Right renal cortex interstitium (tissue), 3 donors: ENCODE data around the gene NINL. TPM values are rescaled to one million over a fixed set of nuclear protein-coding genes. Genes with fewer than 3 reads are reported as not detected.

ENCODE experiments used
- DNase-seq, 3 donors: peaks; one replicate each; pipeline ENCODE4 v3.0.0-alpha.2; 2013; ENCODE audit warnings: low read depth in 3 of 3, low spot score in 2 of 3
- polyA plus RNA-seq, 3 donors: library from polyadenylated mRNA; unstranded; fragments of 120-200 nt; gene quantifications; one replicate each; pipeline ENCODE4 v1.2.1, GENCODE V29; 2013; ENCODE audit not compliant: insufficient read length in 3 of 3

Gene NINL
- polyA plus RNA-seq, 3 donors, result 38.9 to 47.1 (median 42.2) TPM

DNA sequence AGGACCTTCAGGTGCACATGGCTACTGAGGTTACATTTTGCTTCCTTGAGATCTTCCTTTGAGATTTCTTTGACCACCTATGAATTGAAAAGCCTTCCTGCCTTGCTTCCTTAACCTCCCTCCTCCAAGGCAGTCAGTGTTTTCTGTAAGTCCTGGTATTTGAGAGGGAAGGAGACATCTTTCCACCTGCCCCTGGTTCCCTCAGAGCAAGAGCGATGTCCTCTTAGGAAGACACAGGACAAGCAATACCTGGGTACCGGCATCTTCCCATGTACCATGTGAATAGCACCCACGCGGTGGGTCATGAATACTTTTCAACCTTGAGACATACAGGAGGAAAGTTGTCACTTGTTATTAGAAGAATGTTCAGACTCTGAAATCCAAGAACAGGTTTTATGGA, 140.8 kb downstream of the NINL start:
- DNase-seq, result no peak

- no peak for DNase-seq
Measured at GRCh38 chr20:25439328-25439727, 146.0 kb downstream of the NINL start.

- no peak for DNase-seq
Measured at GRCh38 chr20:25437153-25437581, 148.2 kb downstream of the NINL start.

DNA sequence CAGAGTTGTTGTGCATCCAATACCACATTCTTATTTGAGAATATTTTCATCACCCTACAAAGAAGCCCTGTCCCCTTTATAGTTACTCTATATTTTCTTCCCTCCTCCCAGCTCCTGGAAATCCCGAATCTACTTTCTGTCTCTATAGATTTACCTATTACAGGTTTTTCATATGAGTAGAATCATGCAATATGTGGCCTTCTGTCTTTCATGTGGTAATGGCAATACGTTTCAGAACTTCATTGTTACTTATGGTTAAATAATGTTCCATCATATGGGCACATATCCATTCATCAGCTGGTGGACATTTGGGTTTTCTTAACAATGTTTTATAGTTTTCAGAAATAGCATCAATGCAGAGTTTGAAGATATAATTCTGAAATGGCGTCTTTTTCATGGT, 160.8 kb downstream of the NINL start:
- no peak for DNase-seq

- no peak for DNase-seq
Measured at GRCh38 chr20:25422032-25422431, 163.3 kb downstream of the NINL start.

DNA sequence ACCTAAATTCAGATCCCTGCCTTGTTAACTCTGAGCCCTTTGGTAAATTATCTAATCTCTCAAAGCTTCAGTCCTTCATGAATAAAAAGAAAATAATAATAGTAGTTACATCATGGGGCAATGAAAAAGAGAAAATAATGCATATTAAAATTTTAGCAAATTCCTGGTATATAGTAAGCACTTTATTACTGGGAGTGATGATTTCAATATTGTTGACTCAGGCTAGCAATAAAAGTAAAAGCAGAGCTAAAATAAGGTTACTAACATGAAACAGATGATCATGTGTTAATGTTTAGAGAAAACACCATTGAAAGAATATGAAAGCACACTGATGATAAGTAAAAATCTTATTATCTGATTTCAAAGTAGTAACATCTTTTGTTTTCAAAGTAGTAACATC, 164.2 kb downstream of the NINL start:
- DNase-seq, result no peak

GRCh38 chr20:25418776-25419175, 166.6 kb downstream of the NINL start:
- DNase-seq, result no peak

DNA sequence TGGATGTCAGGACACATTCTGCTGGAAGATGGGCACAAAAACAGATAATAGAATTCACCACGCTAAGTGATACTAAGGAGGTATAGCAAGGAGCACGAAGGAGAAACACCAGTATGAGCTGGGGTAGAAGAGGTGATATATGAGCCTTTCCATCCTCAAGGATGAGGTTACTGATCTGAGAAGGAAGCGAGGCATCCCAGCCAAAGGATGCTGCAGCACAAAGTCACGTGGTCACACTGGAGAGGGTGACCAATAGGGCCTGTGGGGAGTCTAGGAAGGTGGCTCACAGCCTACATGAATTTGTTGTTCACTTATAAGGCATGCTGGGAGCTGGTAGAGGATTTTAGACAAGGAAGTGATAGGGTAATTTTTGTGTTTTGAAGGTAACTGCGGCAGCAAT, 176.4 kb downstream of the NINL start:
- no peak for DNase-seq

GRCh38 chr20:25408170-25408547, 177.2 kb downstream of the NINL start:
- DNase-seq, result no peak

DNA sequence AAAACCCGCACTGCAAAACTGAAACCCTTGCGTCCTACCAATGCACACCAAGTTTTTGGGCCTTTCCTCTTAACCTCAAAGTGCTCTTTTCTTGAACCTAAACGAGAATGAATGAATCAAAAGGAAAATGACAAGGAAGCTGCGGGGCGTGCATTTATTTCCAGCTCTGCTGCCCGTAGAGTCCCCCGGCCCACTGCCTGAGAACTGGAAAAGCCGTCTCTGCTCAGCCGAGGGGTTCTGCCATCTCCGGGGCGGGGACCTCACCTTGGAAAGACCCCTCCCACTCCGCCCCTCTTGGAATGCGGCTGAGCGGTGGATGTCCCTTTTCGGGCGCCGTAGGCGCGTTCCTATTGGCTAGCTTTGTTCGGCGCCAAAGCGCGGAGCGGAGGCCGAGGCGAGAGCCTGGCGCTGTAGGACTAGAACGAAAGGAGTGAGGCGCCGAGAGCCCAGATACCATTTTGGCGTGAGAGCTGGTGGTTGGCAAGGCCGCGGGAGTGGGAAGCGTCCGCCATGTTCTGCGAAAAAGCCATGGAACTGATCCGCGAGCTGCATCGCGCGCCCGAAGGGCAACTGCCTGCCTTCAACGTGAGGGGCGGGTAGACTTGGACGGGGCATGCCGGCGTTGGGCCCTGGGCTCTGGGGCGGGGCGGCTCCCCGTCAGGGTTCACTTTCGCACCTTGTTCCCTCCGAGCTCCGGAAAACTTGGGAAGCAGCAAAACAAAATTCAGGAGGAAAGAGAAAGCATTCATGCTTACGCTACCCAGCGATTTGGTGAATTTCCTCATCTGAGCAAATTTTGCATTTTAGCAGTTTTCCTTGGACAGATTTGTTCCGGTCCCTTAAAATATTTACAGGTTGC, 177.8 kb downstream of the NINL start, which contains the start of gene GINS1:
Gene GINS1 (plus strand): TSS at position 363 of the 859 bp plus-strand sequence. CDS start 148 bp downstream, at position 511.
- peak; percentile 75 to 90 (median 80) for DNase-seq

Other genes starting within 250 kb of the NINL start
- 10 to 100 TPM; 50.8 to 59.8 (median 57.5) TPM for gene ABHD12, start 194.7 kb downstream of the NINL start, polyA plus RNA-seq
- gene GINS1, start 177.9 kb downstream of the NINL start, polyA plus RNA-seq, result 10 to 100 TPM; 18.5 to 20.0 (median 19.3) TPM
- 1 to 10 TPM; 6.3 to 7.0 (median 6.8) TPM for gene NANP, start 38.5 kb upstream of the NINL start, polyA plus RNA-seq
- 10 to 100 TPM; 23.5 to 27.1 (median 24.8) TPM for gene ZNF337, start 111.3 kb upstream of the NINL start, polyA plus RNA-seq